NCI-H2196 (cell line): ENCODE data around the gene MPRIP.
"Not testable (repeated sequence)": the region's sequence is repeated elsewhere in the genome, so short reads cannot be mapped to it uniquely, and the experiment has no call there.

Experiments
- DNase-seq: peaks from one replicate; lab custom pipeline; 2025; ENCODE audit not compliant: unreplicated experiment; lab: John Stamatoyannopoulos, UW

The MPRIP gene

GRCh38 chr17:17011043-17011907, 31.0 kb upstream of the MPRIP start:
- DNase-seq: not testable (repeated sequence)

GRCh38 chr17:17013828-17014747, 28.2 kb upstream of the MPRIP start:
- DNase-seq: not testable (repeated sequence)

GRCh38 chr17:17014748-17015124, 27.5 kb upstream of the MPRIP start:
- not testable (repeated sequence) for DNase-seq

- no peak for DNase-seq
Observed at GRCh38 chr17:17015230-17015629, 27.0 kb upstream of the MPRIP start.

- DNase-seq: not testable (repeated sequence)
Observed at GRCh38 chr17:17016199-17017197, 25.8 kb upstream of the MPRIP start.

GRCh38 chr17:17017343-17018014, 24.8 kb upstream of the MPRIP start:
- no peak for DNase-seq

- no peak for DNase-seq
Observed at GRCh38 chr17:17018021-17018441, 24.2 kb upstream of the MPRIP start.

- DNase-seq: no peak
Observed at GRCh38 chr17:17018612-17019429, 23.4 kb upstream of the MPRIP start.

- no peak for DNase-seq
Observed at GRCh38 chr17:17019430-17019762, 22.9 kb upstream of the MPRIP start.

GRCh38 chr17:17019891-17020456, 22.3 kb upstream of the MPRIP start:
- DNase-seq: no peak

- no peak for DNase-seq
Observed at GRCh38 chr17:17020821-17021193, 21.4 kb upstream of the MPRIP start.

- DNase-seq: no peak
Observed at GRCh38 chr17:17021194-17021863, 20.9 kb upstream of the MPRIP start.

- DNase-seq: no peak
Observed at GRCh38 chr17:17022011-17022410, 20.2 kb upstream of the MPRIP start.

GRCh38 chr17:17022456-17022855, 19.8 kb upstream of the MPRIP start:
- no peak for DNase-seq

GRCh38 chr17:17024778-17025300, 17.4 kb upstream of the MPRIP start:
- DNase-seq: no peak

- no peak for DNase-seq
Observed at GRCh38 chr17:17025621-17026020, 16.6 kb upstream of the MPRIP start.

GRCh38 chr17:17026163-17026562, 16.1 kb upstream of the MPRIP start:
- no peak for DNase-seq

- DNase-seq: no peak
Observed at GRCh38 chr17:17027442-17028058, 14.7 kb upstream of the MPRIP start.
